NB4 (cell line): Measurements from ENCODE around the gene ISG15.

ENCODE experiments used
- CTCF ChIP-seq: IDR thresholded peaks from one replicate; pipeline ENCODE4 v1.5.1; 2012; ENCODE audit warnings: low read depth, low read length
- MYC ChIP-seq: IDR thresholded peaks from 2 replicates; pipeline ENCODE4 v1.6.1; 2011; ENCODE audit warnings: low read depth, low read length
- POLR2A ChIP-seq: IDR thresholded peaks from 2 replicates; pipeline ENCODE4 v1.6.1; 2011; ENCODE audit warnings: mild to moderate bottlenecking; ENCODE audit not compliant: insufficient read length; ENCODE audit errors: extremely low read depth
- TF ChIP-seq, protein P1 (sequence below): IDR thresholded peaks from 2 replicates; pipeline ENCODE4 v1.6.1; 2011; ENCODE audit warnings: low read depth, low read length

GRCh38 chr1:1011396-1011949 lies 1.8 kb upstream of the ISG15 start:
- TF ChIP-seq POLR2A (no peak), CTCF (no peak), MYC (no peak)
- TF ChIP-seq, protein P1, sequence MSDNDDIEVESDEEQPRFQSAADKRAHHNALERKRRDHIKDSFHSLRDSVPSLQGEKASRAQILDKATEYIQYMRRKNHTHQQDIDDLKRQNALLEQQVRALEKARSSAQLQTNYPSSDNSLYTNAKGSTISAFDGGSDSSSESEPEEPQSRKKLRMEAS, result no peak
